ENCODE measurements around the gene LHX6.

Gene LHX6

DNA sequence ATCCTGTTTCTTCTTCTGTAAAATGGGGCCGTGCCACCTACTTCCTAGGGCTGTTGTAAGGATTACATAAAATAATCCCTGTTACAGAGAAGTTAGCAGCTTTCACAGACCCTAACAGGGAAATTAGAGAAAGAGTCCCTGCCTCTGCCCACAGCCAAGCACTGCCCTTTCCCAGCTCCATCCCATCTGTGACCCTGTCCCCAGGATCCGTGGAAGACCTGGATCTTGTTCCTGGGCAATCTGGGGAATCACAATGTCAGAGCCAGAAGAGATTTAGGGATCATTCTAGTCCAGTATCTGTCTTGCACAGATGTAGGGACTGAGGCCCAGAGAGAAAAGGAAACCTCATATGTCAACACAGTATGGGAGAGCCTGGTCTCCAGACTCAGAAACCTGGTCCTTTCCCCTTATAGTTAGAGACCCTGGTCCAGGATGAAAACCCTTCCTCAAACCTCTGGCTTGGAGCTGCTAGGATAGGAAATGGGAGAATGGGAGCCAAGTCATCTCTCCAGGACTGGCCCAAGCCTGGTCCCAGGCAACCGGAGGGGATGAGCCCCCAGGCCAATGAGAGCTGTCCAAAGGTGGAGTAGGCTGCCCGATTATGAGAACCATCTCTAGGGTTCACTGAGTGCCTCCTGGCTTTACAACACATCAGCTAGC, 12.5 kb downstream of the LHX6 start:
- DNase-seq (ENCODE audit: low spot score) = no peak

DNA sequence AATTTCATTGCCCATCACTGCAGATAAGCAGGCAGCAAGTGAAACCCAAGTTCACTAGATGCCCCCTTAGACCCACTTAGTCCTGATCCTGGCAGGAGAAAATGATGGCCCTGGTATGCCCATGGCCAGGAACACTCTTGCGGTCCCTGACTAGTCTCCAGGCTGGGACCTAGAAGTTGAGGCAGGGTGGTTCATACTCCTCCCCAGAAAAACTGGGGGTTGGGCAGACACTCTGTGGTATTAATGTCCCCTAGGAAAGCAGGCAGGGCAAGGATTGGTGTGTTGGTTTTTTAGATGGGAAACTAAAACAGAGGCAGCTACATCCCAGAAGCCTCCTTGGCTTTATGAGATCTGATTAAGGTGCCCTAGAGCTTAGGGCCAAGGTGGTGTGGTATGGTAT, 13.1 kb downstream of the LHX6 start:
- no peak for DNase-seq (ENCODE audit: low spot score)

DNA sequence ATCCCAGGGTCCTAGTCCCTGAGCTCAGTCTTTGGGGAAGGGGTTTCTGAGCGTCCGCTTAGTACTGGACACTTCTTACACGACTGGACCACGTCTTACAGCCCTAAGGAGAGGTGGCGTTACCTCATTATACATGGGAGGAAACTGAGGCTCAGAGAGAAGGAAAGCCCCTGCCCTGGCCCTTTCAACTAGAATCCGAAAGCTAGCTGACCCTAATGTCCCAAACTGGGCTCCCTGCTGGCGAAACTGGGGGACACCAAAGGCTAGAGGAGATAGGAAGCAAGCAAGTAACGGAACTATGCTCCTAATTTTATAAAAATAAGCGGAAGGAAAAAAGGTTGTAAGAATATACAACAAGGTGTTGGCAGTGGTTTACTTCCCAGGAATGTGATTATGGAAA, 14.2 kb downstream of the LHX6 start:
- no peak for DNase-seq (ENCODE audit: low spot score)

DNA sequence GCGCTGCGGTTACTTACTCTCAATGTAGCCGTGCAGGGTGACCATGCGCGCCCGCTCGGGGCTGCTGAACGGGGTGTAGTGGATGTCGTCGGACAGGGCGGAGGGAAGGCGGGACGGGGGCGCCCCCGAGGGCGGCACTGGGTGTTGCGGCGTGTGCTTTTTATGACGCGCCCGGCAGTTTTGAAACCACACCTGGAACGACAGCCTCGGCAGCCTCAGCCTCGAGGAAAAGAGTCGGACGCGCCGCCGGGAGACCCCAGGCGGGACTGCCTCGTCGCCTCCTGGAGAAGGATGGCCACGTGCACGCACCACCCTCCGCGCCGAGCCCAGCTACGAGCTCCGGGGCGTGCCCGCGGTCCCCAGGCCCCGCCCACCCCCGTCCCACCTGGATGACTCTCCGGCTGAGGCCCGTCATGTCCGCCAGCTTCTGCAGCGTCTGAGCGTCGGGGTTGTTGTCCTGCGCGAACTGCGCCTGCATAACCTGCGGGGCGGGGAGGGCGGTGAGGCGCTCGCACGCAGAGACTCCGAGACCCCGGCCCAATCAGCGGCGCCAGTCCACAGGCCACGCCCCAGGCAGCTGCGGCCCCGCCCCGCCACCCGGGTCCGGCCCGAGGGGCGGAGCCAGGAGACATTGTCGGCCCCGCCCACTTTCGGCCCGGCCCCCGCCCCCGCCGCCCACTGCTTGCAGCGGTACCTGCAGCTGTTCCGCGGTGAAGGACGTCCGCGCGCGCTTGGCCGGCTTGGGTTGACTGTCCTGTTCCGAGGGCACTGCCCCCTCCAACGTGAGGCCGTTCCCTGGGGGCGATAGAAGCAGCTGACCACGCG, 15.0 kb downstream of the LHX6 start:
- DNase-seq (ENCODE audit: low spot score) = no peak

DNA sequence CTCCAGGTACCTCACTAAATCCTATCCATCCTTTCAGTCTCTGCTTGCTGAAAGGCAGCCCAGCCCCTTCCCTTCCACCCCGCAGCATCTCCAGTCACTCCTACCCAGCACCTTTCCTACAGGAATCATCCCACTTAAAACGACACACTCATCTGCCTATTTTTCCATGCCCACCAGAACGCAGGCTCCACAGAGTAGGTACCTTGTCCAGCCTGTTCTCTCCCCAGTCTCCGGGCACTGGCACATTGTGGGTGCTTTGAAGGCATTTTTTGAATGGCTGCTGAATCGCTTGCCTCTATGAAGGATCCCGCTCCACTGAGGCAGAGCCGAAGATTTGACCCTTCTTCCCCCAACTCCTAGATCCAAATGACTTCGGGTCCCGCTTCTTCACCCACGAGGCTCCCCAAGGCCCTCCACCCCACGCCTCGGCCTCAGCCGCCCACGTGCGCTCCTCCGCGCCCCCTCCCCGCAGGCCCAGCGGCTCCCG, 15.6 kb downstream of the LHX6 start:
- no peak for DNase-seq (ENCODE audit: low spot score)

DNA sequence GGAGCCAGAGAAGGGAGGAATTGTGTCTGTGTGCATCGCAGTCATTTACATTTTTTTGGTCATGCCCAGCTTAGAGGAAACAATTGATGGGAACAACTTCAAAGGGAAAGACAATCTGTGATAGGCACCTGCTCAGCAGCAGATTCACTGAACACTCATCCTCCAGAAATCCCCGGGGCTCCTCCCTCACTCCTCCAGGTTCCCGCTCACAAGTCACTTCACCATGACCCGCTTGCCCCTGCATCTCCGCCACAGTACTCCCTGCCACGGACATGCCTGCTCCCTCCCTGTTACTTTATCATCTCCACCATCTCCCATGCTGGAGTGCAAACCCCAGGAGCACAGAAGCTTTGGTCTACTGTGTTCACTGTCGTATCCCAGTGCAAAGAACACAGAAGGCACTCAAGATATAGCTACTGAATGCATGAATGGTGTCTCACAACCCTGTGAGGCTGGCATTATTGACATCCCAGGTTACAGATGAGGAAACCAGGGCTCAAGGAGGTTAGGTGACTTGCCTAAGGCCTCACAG, 16.2 kb downstream of the LHX6 start:
- no peak for DNase-seq (ENCODE audit: low spot score)

DNA sequence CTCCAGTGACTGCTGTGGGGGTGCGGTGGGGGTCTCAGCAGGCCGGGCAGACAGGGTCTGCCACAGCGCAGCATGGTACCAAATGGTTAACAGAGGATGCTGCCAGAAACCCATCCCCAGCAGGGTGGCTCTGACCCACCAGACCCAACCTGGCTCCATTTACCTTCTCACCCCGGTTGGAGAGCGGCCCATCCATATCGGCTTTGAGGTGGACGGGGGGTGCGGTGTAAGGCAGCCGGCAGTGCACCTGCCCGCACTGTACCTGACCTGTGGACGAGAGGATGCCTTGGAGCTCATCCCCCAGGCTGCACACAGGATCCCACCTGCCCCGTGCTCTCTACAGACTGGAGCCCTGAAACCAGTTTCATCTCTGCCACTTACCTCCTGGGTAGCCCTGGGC, 19.3 kb downstream of the LHX6 start:
- no peak for DNase-seq (ENCODE audit: low spot score)

DNA sequence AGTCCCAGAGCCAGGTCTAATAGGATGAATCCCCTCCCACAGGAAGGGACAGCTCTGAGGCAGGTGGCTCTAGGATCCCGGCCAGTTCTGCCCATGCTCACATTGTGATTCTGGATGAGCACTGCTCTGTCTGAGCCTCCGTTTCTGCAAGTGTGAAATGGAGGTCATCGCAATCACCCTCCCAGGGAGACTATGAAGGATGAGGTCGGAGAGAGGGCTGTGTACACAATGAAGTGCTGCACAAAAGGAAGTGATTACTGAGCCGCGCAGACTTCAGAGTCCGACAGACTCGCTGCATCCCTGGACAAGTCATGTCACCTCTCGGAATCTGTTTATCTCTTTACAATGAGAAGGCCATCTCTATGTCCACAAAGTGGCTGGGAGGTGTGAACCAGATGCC, 21.7 kb downstream of the LHX6 start:
- DNase-seq (ENCODE audit: low spot score) = no peak

DNA sequence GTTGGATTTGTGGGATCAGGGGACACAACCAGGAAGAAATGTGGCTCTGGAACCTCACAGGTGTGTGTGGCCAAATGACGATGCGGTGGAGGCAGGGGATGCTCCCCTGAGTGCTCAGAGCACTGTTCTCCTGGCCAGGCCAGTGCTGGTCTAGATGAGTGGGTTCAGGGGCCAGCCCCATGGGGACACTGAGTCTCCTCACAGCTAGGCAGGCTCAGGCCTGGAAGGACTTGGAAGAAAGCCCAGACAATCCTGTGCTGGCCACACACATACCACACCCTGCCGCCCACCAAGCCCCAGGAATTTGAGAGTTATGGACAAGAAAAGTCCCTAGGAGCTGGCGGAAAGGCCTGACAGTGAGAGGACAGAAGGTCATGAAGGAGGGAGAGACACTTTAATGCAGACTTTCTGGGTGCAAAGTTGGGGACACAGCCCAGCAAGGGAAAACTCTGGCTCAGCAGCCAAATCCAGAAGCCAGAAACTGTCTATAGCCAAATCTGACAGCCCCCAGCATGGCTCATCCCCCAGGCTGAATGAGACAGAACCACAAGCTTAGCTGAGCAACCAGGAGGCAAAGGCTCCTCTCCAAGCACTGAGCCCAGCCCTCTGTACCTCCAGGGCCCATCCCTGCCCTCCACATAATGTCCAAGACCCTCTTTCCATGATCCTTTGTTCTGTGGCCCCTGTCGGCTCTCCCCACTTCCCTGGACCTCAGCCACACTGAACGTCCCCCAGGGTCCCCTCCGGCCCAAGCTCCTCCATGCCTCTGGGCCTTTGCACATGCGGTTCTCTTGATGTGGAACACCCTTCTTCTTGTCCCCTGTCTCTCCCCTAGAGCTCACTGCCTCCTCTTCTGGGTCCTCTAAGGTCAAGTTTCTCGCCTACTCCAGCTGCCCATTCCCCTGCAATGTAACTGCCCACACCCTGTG, 22.4 kb downstream of the LHX6 start:
- no peak for DNase-seq (ENCODE audit: low spot score)

DNA sequence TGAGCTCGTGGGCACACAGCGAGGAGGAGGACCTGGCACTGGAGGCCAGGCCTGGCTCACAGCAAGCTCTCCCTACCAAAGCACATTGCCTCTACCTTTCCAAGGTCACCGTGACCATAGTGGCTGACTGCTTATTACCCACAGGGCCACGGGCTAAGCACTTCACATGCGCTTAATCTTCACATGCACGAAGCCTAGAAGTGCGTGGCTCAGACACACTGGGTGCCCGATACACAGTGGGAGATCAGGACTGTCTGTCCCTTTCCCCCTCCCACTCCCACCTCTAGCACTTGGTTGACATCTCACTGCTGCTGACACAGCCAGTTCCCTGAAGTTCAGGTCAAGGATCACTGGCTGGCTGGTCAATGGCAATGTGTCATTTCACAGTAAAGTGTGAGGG, 23.6 kb downstream of the LHX6 start:
- DNase-seq (ENCODE audit: low spot score) = no peak

DNA sequence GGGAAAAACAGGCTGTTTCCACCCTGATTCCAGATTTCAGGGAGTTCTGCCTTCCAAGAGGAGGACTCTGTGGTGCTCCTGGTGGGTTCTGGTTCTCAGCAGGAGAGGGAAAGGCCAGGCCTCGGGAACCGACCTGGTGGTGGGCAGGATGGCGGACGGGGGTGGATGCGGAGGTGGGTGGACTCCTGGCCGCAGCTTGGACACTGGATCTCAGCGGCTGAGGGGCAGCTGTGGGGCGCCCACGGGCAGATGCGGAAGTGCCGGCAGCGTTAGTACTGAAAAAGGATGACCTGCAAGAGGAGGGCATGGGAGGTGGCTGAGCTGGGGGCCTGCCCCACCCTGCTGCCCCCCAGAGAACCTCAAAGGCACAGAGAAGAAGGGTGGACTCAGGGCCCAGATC, 24.3 kb downstream of the LHX6 start:
- no peak for DNase-seq (ENCODE audit: low spot score)

DNA sequence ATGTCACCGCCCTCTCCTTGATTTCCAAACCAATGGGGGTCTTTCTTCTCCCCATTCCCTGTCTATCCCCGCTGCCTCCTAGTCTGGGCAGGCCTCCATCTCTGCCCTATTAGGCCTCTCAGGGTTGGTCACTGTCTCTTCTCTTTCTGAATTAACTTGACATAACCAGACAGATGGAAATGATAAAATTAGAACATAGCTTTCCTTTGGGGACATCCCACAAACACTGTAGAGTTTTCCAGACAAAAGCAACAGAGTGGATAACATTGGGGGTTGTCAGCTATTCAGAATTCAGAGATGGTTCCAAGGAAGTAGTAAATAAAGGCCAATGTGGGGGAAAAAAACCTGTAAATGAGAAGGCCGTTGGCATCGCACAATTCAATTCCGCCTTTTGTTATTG, 24.7 kb downstream of the LHX6 start:
- no peak for DNase-seq (ENCODE audit: low spot score)

DNA sequence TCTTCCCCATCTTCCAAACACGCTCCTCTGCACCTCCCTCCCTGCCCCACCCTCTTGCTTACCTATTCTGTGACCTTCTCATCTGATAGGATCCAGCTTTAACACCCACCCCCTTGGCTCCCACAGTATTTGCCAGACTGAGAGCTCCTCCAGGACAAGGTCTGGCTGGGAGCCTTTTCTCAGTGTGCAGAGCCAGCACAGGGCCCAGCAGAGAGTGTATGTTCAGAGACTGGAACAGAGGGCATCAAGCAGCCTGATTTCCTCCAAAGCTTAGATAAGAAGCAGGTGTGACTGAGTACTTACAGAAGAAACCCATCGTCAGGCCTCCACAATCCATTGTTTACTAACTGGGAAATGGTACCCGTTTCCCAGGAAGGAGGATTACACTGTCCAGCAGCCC, 26.6 kb downstream of the LHX6 start:
- no peak for DNase-seq (ENCODE audit: low spot score)

DNA sequence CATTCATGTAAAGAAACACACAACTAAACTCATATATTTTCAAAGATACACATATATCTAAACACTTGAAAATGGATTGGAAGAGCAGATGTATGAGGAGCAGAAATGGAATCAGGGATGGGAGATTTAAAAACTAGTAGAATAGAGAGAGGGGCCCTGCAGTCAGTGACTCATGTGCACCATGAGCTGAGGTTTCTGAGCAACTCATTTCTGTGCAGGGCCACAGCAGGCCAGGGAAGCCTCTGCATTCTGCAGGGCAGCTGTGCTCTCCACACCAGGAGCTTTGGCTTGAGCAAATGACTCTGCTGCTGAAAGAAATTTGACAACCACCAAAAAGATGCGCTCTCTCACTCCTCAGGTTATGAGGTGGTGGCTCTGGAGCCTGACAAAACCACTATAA, 27.1 kb downstream of the LHX6 start:
- no peak for DNase-seq (ENCODE audit: low spot score)

DNA sequence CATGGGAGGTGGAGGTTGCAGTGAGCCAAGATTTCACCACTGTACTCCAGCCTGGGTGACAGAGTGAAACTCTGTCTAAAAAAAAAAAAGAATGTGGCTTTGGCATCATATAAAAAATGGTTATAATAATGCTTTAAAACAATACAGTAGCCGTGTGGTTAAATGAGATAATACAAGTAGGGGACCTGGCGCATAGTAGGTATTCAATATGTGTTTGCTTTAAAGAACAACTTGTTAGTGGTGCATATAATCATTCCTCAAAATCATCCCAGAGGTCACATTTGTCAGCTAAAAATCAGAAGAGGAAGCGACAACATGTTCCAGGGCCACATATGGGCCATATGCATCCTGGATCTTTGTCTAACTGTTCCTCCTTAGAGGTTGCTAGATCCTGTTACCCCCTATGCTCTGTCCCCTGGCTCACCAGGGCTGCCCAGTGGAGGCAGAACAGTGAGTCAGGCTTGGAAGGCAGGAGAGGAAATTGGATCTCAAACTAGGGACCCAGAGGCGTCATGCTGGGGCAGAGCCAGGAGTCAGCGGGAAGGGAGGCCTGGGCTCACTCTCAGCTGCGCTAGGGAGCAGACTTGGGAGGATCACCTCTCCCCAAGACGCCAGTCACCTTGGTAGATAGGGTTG, 27.7 kb downstream of the LHX6 start:
- no peak for DNase-seq (ENCODE audit: low spot score)

DNA sequence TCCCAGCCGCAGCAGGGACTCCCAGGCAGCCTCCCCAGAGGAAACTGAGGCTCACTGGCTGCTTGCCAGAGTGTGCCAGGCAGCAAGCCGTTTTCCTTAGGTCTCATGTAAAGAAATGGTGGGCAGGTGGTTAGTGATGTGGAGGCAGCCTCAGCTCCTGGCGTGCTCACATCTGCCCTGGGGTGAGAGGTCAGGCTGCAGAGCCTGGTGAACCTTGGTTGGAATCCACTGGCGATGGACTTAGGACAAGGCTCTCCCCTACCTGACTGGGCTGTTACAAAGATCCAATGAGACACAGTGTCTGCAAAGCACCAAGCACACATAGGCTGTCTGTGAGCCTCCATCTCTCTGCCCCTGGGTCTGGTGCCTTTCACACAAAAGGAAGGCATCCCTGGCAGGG, 30.9 kb downstream of the LHX6 start:
- DNase-seq (ENCODE audit: low spot score) = no peak

DNA sequence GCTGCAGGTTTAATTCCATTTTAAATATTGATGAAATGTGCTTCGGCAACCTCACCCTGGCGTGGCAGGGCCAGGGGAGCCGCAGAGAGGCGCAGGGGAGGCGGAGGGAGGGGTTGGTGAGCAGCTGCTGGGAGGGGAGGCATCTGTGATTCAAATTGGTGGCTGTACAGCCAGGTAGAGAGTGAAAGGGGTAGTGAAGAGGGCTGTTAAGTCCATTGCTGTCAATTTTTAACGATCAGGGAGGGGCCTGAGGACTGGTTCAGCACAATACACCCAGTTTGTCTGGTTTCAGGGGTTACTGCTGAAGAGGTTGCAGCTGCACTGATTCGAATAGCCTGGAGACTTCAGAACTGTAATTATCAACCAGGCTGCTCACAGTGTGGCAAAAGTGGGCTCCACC, 31.3 kb downstream of the LHX6 start:
- DNase-seq (ENCODE audit: low spot score) = no peak

DNA sequence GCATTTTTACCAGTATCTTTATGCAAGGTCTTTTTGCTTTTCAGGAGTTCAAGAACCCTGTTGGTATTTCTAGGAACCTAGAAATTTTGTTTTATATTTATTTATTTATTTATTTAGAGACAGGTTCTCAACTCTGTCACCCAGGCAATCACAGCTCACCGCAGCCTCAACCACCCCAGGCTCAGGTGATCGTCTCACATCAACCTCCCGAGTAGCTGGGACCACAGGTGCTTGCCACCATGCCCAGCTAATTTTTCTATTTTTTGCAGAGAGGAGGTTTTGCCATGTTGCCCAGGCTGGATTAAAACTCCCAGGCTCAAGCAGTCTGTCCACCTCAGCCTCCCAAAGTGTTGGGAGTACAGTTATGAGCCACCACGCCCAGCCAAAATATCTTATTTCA, 32.9 kb downstream of the LHX6 start:
- DNase-seq (ENCODE audit: low spot score) = no peak

DNA sequence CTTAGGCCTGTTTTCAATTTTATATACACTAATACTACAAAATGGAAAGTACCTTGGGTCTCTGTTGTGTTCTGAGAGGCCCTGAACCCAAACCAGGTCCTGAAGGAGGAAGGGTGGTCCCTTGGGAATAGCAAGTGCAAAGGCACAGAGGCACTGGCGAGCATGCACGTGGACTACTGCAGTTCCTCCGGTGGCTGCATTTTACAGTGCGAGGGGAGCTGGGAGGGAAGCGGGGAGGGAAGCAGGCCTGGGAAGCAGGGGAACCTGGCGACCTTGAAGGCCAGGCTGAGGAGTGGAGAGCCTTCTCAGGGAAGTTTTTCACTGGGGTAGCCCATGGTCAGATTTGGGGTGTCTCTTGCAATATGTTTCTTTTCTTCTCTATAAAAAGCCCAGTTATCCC, 35.1 kb downstream of the LHX6 start:
- no peak for DNase-seq (ENCODE audit: low spot score)

DNA sequence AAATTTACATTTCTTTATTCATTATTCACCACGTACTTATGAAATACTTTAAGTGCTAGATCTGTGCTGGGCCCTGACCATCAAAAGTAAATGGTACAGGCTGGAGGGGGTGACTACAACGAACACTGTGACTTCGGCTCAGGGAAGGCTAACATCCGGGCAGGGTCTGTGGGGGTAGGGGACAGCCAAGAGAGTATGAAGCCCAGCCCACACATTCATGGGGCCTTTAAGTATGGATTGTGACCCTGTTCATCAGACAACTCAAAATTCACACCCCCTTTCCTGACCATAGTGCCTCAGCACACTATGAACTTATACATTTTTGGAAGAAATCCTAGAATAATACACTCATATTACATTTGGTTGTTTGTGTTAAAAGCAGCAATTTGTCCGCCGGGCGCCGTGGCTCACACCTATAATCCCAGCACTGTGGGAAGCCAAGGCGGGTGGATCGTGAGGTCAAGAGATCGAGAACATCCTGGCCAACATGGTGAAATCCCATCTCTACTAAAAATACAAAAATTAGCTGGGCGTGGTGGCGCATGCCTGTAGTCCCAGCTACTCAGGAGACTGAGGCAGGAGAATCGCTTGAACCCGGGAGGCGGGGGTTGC, 35.7 kb downstream of the LHX6 start:
- DNase-seq (ENCODE audit: low spot score) = no peak

DNA sequence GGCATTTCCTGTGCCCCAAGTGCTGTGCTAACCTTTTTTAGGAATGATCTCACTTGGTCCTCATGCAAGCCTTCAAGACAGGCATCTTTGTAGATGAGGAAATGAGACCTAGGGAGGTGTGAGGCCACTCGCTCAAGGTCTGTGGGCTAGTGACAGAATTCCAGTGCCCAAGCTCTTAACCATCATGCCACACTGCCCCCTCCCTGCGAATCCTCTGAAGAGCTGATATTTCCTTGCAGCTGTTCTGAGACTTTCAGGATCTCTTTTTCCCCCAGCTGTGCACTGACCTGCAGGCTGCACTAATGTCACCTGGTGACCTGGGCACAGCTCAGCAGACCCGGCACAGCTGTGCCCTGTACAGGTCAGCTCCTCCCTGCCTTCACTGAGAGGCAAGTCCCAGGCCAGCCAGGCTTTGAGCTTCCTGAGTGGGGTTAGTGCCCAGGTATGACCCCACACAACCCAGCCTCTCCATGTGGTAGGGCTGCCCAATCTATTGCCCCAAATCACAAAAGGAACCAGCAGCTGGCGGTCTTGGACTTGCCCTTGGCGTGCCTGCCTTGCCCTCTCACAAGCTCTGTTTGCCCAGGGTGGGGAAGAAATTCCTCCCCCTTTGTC, 36.4 kb downstream of the LHX6 start:
- no peak for DNase-seq (ENCODE audit: low spot score)
